Nasal cavity respiratory epithelium epithelial cell of viscerocranial mucosa (primary cell): Measurements from ENCODE around the gene ZNF230. TPM values are rescaled to one million over a fixed set of nuclear protein-coding genes. Genes with fewer than 3 reads are reported as not detected.

Experiments used
- total RNA-seq: library from RNA; depleted of rRNA; stranded (reverse); fragments of >200 nt; gene quantifications from 2 replicates; pipeline ENCODE4 v1.2.3, GENCODE V29; 2014

Gene ZNF230
- total RNA-seq = 3.4 and 3.6 TPM in 2 replicates

GRCh38 chr19:44002566-44003460 lies at the start of gene ZNF230:
Gene ZNF230 (plus strand): TSS chr19:44002957. CDS start chr19:44007079, 4,122 bp downstream.

GRCh38 chr19:43983912-43984686 lies 18.7 kb upstream of the ZNF230 start, which contains the start of gene ZNF155:
Gene ZNF155 (plus strand): TSS chr19:43984188. CDS start chr19:43988544, 4,356 bp downstream.

DNA sequence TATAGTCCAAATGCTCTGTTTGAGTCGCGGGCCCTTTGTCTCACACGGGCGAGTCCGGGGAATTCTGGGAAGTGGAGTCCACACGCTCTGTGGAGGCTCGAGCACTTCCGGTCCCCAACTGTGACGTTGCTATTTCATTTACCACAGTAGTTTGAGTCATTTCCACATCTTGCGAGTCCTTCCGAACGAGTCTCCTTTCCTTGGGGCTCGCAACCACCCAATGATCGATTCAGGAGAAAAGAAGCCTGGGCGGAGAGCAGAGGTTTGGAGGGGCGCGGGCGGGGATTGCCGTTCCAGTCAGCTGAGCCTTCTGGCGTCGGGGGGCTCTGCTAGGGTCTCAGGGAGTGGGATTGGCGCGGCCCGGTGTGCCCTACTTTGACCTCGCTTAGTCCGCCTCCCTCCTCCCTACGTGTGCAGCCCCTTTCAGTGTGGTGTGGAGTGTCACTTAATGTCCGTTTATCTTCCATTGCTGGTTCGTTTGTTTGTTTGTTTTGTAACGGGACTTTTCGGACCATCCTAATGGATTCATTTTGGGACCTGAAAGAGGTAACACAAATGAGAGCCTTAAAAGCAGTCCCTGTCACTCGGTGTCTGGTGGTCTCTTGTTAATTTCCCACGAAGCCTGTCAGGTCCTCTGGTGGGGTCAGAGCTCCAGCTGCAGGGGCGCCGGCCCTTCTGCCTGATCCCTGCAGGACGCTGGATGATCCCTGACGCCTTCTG lies 22.6 kb downstream of the ZNF230 start, which contains the start of gene ZNF222:
ZNF222 (plus strand) TSS at position 163 of the 720 bp plus-strand sequence; CDS start at position 221, 58 bp downstream.

GRCh38 chr19:44051650-44052402 lies 49.1 kb downstream of the ZNF230 start, which contains the start of gene ZNF223:
Gene ZNF223 (plus strand): TSS chr19:44052036. CDS start chr19:44055177, 3,141 bp downstream.

Other genes with a start within 250 kb of the ZNF230 start
- 4.1 and 9.4 TPM in 2 replicates for gene SMG9, start 248.0 kb upstream of the ZNF230 start, total RNA-seq
- 1.4 and 13.7 TPM in 2 replicates for gene KCNN4, start 222.0 kb upstream of the ZNF230 start, total RNA-seq
- gene LYPD5, start 200.5 kb upstream of the ZNF230 start, total RNA-seq = 1.8 and 16.4 TPM in 2 replicates
- gene ZNF283, start 175.6 kb upstream of the ZNF230 start, total RNA-seq = 13.3 and 20.5 TPM in 2 replicates
- gene ZNF404, start 119.0 kb upstream of the ZNF230 start, total RNA-seq = 3.1 and 4.7 TPM in 2 replicates
- 17.3 and 19.1 TPM in 2 replicates for gene ZNF45, start 67.7 kb upstream of the ZNF230 start, total RNA-seq
- gene ZNF221, start 51.7 kb upstream of the ZNF230 start, total RNA-seq = 2.4 and 7.2 TPM in 2 replicates
- gene ZNF155, start 18.8 kb upstream of the ZNF230 start, total RNA-seq = 9.2 and 10.4 TPM in 2 replicates
- 8.0 and 14.4 TPM in 2 replicates for gene ZNF222, start 22.4 kb downstream of the ZNF230 start, total RNA-seq
- 4.8 and 5.5 TPM in 2 replicates for gene ZNF223, start 49.1 kb downstream of the ZNF230 start, total RNA-seq
- 1.7 and 3.3 TPM in 2 replicates for gene ZNF284, start 69.2 kb downstream of the ZNF230 start, total RNA-seq
- gene ZNF224, start 91.4 kb downstream of the ZNF230 start, total RNA-seq = 23.2 and 26.1 TPM in 2 replicates
- gene ZNF225, start 110.4 kb downstream of the ZNF230 start, total RNA-seq = 3.1 and 4.6 TPM in 2 replicates
- 5.5 and 15.6 TPM in 2 replicates for gene ZNF234, start 138.6 kb downstream of the ZNF230 start, total RNA-seq
- gene ZNF226, start 162.1 kb downstream of the ZNF230 start, total RNA-seq = 13.7 and 14.9 TPM in 2 replicates
- 15.0 and 16.7 TPM in 2 replicates for gene ZNF227, start 209.6 kb downstream of the ZNF230 start, total RNA-seq